Measurements from ENCODE around the gene SLC17A2.

Gene SLC17A2

GRCh38 chr6:25918083-25918683, 12.3 kb downstream of the SLC17A2 start:
- H3K4me3 ChIP-seq (ENCODE audit: low read length): no peak overlapping the region
- TF ChIP-seq CTCF (conservative IDR thresholded peaks at IDR 0.05; ENCODE audit: low read depth, low read length): no peak
- no peak for DNase-seq (ENCODE audit: low read depth)

GRCh38 chr6:25916789-25917490, 13.6 kb downstream of the SLC17A2 start:
- DNase-seq (ENCODE audit: low read depth): no peak
- TF ChIP-seq CTCF (conservative IDR thresholded peaks at IDR 0.05; ENCODE audit: low read depth, low read length): no peak
- H3K4me3 ChIP-seq (ENCODE audit: low read length): no peak overlapping the region

DNA sequence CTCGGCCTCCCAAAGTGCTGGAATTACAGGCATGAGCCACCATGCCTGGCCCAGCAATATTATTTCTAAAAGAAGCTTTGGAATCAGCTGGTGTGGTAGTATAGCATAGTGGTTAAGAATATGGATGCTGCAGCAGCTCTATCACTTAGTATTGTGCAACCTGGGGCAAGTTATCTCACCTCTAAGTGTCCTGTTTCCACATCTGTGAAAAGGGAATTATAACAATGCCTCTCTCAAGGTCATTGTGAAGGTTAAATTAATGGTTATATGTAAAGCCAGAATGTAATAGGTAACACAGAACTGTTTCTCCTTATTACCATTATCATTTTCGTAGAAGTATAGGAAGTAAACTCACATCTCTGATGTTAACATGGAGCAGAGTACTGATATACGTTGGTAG, 14.2 kb downstream of the SLC17A2 start:
- no peak overlapping the region for H3K4me3 ChIP-seq (ENCODE audit: low read length)
- TF ChIP-seq CTCF (conservative IDR thresholded peaks at IDR 0.05; ENCODE audit: low read depth, low read length): no peak

DNA sequence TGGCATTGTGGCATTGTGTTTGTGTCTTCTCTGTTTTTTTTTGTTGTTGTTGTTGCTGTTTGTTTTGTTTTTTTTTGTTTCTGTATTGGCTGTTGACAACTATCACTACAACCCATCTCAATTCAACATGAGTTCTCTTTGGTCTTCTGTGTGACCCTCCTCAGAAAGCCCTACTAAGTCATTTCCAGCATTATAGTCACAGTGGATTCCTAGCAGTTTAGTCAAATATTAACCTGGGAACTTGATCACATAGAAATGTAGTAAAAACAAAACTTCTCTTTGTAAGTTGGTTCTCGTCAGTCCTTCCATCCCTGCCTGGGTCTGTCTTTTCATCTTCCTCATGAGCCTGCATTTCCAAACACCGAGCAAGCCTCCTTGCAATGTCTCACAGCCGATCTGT, 16.8 kb downstream of the SLC17A2 start:
- no peak overlapping the region for H3K4me3 ChIP-seq (ENCODE audit: low read length)
- no peak for DNase-seq (ENCODE audit: low read depth)

More for the DNA sequence above, 14.2 kb downstream of the SLC17A2 start:
- no peak for DNase-seq (ENCODE audit: low read depth)

DNA sequence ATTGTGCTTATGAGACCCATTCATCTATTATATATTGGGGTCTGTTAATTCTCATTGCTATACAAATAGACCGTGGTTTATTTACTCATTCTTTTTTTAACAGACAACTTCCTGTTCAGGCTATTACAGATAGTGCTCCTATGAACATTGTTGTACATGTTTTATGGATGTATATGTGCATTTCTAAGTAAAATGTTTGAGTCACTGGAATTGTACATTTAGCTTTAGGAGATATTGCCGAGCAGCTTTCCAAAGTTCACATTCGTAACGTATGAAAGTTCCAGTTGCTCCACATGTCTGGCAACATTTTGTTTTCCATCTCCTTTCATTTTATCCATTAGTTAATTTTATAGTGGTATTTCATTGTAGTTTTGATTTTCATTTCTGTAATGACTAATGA, 19.1 kb downstream of the SLC17A2 start:
- TF ChIP-seq CTCF (conservative IDR thresholded peaks at IDR 0.05; ENCODE audit: low read depth, low read length): no peak
- H3K4me3 ChIP-seq (ENCODE audit: low read length): no peak overlapping the region
- no peak for DNase-seq (ENCODE audit: low read depth)

More for the DNA sequence above, 16.8 kb downstream of the SLC17A2 start:
- no peak for TF ChIP-seq CTCF (conservative IDR thresholded peaks at IDR 0.05; ENCODE audit: low read depth, low read length)

DNA sequence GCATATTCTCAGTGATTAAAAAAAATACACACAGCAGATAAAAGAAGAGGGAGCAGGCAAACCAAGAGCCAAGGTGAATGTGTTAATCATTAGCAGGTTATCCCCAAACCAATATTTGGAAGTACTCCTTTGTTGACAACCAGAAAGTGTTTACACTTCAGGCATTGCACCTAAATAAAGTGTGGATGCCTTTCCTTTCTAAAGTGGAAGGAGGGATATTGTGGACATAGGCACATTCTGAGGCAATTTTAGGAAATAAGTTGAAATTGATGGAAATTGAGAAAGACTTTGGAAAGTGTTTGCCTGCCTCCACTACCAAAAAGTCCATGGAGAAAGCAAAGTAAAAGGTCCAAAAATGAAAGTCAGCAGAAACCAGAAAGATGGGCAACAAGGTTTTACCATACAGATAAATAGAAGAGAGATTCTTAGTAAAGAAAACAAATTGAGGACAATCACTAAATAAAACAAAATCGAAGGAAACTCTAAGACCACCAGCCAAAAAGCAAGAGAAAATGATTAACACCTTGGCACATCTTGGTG, 22.9 kb downstream of the SLC17A2 start:
- no peak for TF ChIP-seq CTCF (conservative IDR thresholded peaks at IDR 0.05; ENCODE audit: low read depth, low read length)
- no peak overlapping the region for H3K4me3 ChIP-seq (ENCODE audit: low read length)
- no peak for DNase-seq (ENCODE audit: low read depth)
